ENCODE data around the gene ZCRB1.

ZCRB1 gene

GRCh38 chr12:42275499-42275898 lies 50.4 kb downstream of the ZCRB1 start:
- DNase-seq, result no peak

DNA sequence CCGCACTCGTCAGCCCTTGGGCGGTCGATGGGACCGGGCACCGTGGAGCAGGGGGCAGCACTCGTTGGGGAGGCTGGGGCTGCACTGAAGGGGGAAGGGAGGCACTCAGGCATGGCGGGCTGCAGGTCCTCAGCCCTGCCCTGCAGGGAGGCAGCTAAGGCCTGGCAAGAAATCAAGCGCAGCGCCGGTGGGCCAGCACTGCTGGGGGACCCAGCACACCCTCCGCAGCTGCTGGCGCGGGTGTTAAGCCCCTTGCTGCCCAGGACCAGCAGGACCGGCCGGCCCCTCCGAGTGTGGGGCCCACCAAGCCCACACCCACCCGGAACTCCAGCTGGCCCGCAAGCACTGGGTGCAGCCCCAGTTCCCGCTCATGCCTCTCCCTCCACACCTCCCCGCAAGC lies 52.2 kb downstream of the ZCRB1 start:
- no peak for DNase-seq

- no peak for DNase-seq
Observed at GRCh38 chr12:42270596-42270995, 55.3 kb downstream of the ZCRB1 start.

- DNase-seq, result no peak
Observed at GRCh38 chr12:42267413-42268190, 58.3 kb downstream of the ZCRB1 start.

- DNase-seq, result no peak
Observed at GRCh38 chr12:42266579-42267230, 59.2 kb downstream of the ZCRB1 start.

- no peak for DNase-seq
Observed at GRCh38 chr12:42262271-42262670, 63.6 kb downstream of the ZCRB1 start.

Measured in effector CD4-positive, alpha-beta T cell (primary cell).